MCF 10A (cell line): ENCODE data around the gene ELOVL7. TPM values are rescaled to one million over a fixed set of nuclear protein-coding genes. Genes with fewer than 3 reads are reported as not detected.
"Not testable (repeated sequence)": the region's sequence is repeated elsewhere in the genome, so short reads cannot be mapped to it uniquely, and the experiment has no call there.

Experiments used
- BruUV-seq: library from RNA; stranded (reverse); fragments of 400-500 nt; replicated peaks from 2 replicates; lab custom pipeline; 2021; lab: Mats Ljungman, UMichigan
- CTCF ChIA-PET: fragments of 300-600 bp; sonication (Branson Sonifier 250); formaldehyde crosslinking; extraction: SDS; loops from one replicate; lab custom pipeline; 2021; ENCODE audit warnings: antibody characterized with exemption, inconsistent platforms; lab: Yijun Ruan, JAX
- POLR2A ChIA-PET: fragments of 300-600, 350-650 bp; sonication (Branson Sonifier 250); formaldehyde crosslinking; extraction: SDS; loops from one replicate; lab custom pipeline; 2020; ENCODE audit warnings: antibody characterized with exemption, inconsistent platforms; lab: Yijun Ruan, JAX
- DNase-seq: peaks from one replicate; pipeline ENCODE4 v3.0.0-alpha.2; 2018; ENCODE audit not compliant: unreplicated experiment
- H3K27ac Mint-ChIP-seq: one replicate; pipeline ENCODE4 v1.8.0; 2022; ENCODE audit warnings: mild to moderate bottlenecking, low read depth, mixed read lengths; ENCODE audit not compliant: unreplicated experiment
- H3K27me3 Mint-ChIP-seq: one replicate; pipeline ENCODE4 v1.8.0; 2022; ENCODE audit warnings: mixed read lengths; ENCODE audit not compliant: insufficient read depth, unreplicated experiment
- H3K36me3 Mint-ChIP-seq: one replicate; pipeline ENCODE4 v1.8.0; 2022; ENCODE audit warnings: mild to moderate bottlenecking, moderate library complexity, mixed read lengths; ENCODE audit not compliant: insufficient read depth, unreplicated experiment
- H3K4me1 Mint-ChIP-seq: one replicate; pipeline ENCODE4 v1.8.0; 2022; ENCODE audit warnings: mixed read lengths; ENCODE audit not compliant: insufficient read depth, unreplicated experiment
- H3K4me3 Mint-ChIP-seq: one replicate; pipeline ENCODE4 v1.8.0; 2022; ENCODE audit warnings: mild to moderate bottlenecking, moderate library complexity, mixed read lengths; ENCODE audit not compliant: unreplicated experiment
- H3K9me3 Mint-ChIP-seq: one replicate; pipeline ENCODE4 v1.8.0; 2022; ENCODE audit warnings: mixed read lengths; ENCODE audit not compliant: unreplicated experiment
- intact Hi-C: fragments of 100-400 bp; cut with micrococcal nuclease; formaldehyde crosslinking; loops from 2 replicates; pipeline ENCODE4 v1.14.1; 2022
- total RNA-seq: library from RNA; stranded (reverse); gene quantifications from 2 replicates; pipeline ENCODE4 v1.2.3, GENCODE V29; 2022
- TF ChIP-seq, protein P1 (sequence below): fragments of 200-600 bp; IDR thresholded peaks from one replicate; pipeline ENCODE4 v1.8.0; 2022; ENCODE audit warnings: antibody characterized with exemption, mild to moderate bottlenecking; ENCODE audit not compliant: unreplicated experiment

Gene ELOVL7
- total RNA-seq, 1 experiment from 2014 or later: 10.3 TPM

DNA sequence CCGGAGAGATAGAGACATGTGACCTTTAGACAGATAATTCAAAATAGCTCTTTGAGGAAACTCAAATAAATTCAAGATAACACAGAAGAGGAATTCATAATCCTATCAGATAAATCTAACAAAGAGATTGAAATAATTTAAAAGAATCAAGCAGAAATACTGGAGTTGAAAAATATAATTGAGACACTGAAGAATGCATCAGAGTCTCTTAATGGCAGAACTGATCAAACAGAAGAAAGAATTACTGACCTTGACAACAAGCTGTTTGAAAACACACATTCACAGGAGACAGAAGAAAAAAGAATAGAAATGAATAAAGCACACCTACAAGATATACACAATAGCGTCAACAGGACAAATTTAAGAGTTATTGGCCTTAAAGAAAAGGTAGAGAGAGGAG lies 103.7 kb downstream of the ELOVL7 start:
- no peaks in the 10 kb centered on the region for H3K4me1 Mint-ChIP-seq
- BruUV-seq: no TSS peak
- H3K4me3 Mint-ChIP-seq: no peak overlapping the region
- CTCF ChIA-PET: interaction anchor here (1.1 kb wide), 1 partner anchor 63 kb away, joined by 3 read pairs; no protein-coding TSS in a partner anchor
- DNase-seq: no peak
- intact Hi-C loops: no loop called here
- POLR2A ChIA-PET: interaction anchor here (0.6 kb wide), 1 partner anchor 17 kb away, joined by 3 read pairs; no protein-coding TSS in a partner anchor
- TF ChIP-seq, protein P1, sequence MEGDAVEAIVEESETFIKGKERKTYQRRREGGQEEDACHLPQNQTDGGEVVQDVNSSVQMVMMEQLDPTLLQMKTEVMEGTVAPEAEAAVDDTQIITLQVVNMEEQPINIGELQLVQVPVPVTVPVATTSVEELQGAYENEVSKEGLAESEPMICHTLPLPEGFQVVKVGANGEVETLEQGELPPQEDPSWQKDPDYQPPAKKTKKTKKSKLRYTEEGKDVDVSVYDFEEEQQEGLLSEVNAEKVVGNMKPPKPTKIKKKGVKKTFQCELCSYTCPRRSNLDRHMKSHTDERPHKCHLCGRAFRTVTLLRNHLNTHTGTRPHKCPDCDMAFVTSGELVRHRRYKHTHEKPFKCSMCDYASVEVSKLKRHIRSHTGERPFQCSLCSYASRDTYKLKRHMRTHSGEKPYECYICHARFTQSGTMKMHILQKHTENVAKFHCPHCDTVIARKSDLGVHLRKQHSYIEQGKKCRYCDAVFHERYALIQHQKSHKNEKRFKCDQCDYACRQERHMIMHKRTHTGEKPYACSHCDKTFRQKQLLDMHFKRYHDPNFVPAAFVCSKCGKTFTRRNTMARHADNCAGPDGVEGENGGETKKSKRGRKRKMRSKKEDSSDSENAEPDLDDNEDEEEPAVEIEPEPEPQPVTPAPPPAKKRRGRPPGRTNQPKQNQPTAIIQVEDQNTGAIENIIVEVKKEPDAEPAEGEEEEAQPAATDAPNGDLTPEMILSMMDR: no peak
- peak overlapping the region; percentile 1 for H3K27ac Mint-ChIP-seq
- no peaks in the 10 kb centered on the region for H3K36me3 Mint-ChIP-seq
- H3K27me3 Mint-ChIP-seq: no peaks in the 10 kb centered on the region
- H3K9me3 Mint-ChIP-seq: peaks cover 8% of the 10 kb centered on the region

DNA sequence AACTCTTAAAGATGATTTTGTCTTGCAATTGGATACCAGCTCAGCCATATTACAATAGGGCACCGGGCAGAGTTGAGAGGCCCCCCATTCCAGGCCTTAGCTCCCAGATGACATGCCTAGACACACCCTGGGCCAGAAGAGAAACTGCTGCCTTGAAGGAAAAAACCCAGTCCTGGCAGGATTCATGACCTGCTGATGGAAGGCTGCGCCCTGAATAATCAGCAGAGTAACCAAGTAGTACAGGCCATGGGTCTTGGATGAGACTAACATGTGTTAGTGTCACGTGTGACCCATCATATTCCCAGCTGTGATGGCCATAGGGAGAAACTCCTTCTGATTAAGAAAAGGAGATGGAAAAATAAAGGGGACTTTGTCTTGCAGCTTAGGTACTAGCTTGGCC lies 105.1 kb downstream of the ELOVL7 start:
- TF ChIP-seq, protein P1: no peak
- Mint-ChIP-seq H3K9me3 (peaks cover 8% of the 10 kb centered on the region), H3K4me1 (no peaks in the 10 kb centered on the region), H3K36me3 (no peaks in the 10 kb centered on the region), H3K4me3 (no peak overlapping the region), H3K27ac (no peak overlapping the region), H3K27me3 (no peaks in the 10 kb centered on the region)
- DNase-seq: no peak
- POLR2A ChIA-PET: no interaction called here
- BruUV-seq: no TSS peak
- intact Hi-C loops: no loop called here
- CTCF ChIA-PET: interaction anchor here (0.6 kb wide), 1 partner anchor 35 kb away, joined by 3 read pairs; no protein-coding TSS in a partner anchor

DNA sequence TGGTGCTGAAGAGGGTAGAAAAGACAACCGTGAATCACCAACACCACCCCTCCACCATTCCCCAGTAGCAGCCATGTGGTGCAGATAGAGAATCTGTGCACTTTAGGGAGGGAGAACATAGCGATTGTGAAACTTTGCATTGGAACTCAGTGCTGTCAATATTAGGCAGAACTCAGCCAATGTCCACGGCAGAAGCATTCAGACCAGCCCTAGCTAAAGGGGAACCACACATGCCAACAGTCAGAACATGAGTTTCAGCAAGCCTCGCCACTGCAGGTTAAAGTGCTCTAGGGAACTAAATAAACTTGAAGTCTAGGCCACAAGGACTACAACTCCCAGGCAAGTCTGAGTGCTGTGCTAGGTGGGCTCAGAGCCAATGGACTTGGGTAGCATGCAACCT lies 105.6 kb downstream of the ELOVL7 start:
- H3K27ac Mint-ChIP-seq: no peak overlapping the region
- DNase-seq: no peak
- ChIA-PET POLR2A (no interaction called here), CTCF (interaction anchor here (0.6 kb wide), 1 partner anchor 35 kb away, joined by 3 read pairs; no protein-coding TSS in a partner anchor)
- peaks cover 8% of the 10 kb centered on the region for H3K9me3 Mint-ChIP-seq
- no peaks in the 10 kb centered on the region for H3K36me3 Mint-ChIP-seq
- TF ChIP-seq, protein P1: no peak
- no peaks in the 10 kb centered on the region for H3K4me1 Mint-ChIP-seq
- H3K4me3 Mint-ChIP-seq: no peak overlapping the region
- intact Hi-C loops: no loop called here
- no TSS peak for BruUV-seq
- H3K27me3 Mint-ChIP-seq: no peaks in the 10 kb centered on the region

DNA sequence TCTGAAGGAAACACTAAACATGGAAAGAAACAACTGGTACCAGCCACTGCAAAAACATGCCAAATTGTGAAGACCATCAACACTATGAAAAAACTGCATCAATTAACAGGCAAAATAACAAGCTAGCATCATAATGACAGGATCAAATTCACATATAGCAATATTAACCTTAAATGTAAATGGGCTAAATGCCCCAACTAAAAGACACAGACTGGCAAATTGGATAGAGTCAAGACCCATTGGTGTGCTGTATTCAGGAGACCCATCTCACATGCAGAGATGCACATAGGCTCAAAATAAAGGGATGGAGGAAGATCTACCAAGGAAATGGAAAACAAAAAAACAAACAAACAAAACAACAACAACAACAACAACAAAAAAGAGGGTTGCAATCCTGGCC lies 113.2 kb downstream of the ELOVL7 start:
- DNase-seq, H3K4me1 Mint-ChIP-seq, H3K36me3 Mint-ChIP-seq, intact Hi-C loops, H3K9me3 Mint-ChIP-seq, CTCF ChIA-PET, H3K27me3 Mint-ChIP-seq, H3K4me3 Mint-ChIP-seq, POLR2A ChIA-PET, H3K27ac Mint-ChIP-seq, BruUV-seq: not testable (repeated sequence)
